A673 (cell line): ENCODE results near the gene CCSAP. TPM values are rescaled to one million over a fixed set of nuclear protein-coding genes. Genes with fewer than 3 reads are reported as not detected.

Experiments used
- BruUV-seq: library from RNA; stranded (reverse); fragments of 400-500 nt; replicated peaks from 2 replicates; lab custom pipeline; 2021; lab: Mats Ljungman, UMichigan
- CTCF ChIA-PET: fragments of 300-600 bp; sonication (Branson Sonifier 250); formaldehyde crosslinking; loops from one replicate; lab custom pipeline; 2022; ENCODE audit warnings: antibody characterized with exemption; lab: Charles Lee
- POLR2A ChIA-PET: fragments of 300-600 bp; sonication (Branson Sonifier 250); formaldehyde crosslinking; loops from one replicate; lab custom pipeline; 2022; ENCODE audit warnings: antibody characterized with exemption; ENCODE audit not compliant: low non-redundant PET; lab: Charles Lee
- DNase-seq: peaks from one replicate; pipeline ENCODE4 v3.0.0-alpha.2; 2015; ENCODE audit warnings: low spot score
- H3K27ac ChIP-seq: fragments of 200-600 bp; sonication (generic); 2 replicates; pipeline ENCODE4 v1.5.1; 2016; ENCODE audit warnings: mixed run types, low read depth, mild to moderate bottlenecking, mixed read lengths, antibody characterized with exemption, low read length; ENCODE audit not compliant: poor library complexity, severe bottlenecking
- H3K27me3 ChIP-seq: fragments of 200-600 bp; sonication (generic); replicated peaks from 2 replicates; pipeline ENCODE4 v1.6.1; 2017; ENCODE audit warnings: mixed run types, low read depth, mild to moderate bottlenecking, mixed read lengths, antibody characterized with exemption, low read length; ENCODE audit not compliant: insufficient read depth, poor library complexity
- H3K36me3 ChIP-seq: fragments of 200-600 bp; sonication (generic); 2 replicates; pipeline ENCODE4 v1.6.1; 2016; ENCODE audit warnings: mixed run types, mild to moderate bottlenecking, mixed read lengths, antibody characterized with exemption, low read length; ENCODE audit not compliant: insufficient read depth, poor library complexity, severe bottlenecking
- H3K4me1 ChIP-seq: fragments of 200-600 bp; sonication (generic); 2 replicates; pipeline ENCODE4 v1.6.1; 2017; ENCODE audit warnings: mixed run types, mild to moderate bottlenecking, mixed read lengths, antibody characterized with exemption, low read length; ENCODE audit not compliant: insufficient read depth, poor library complexity, severe bottlenecking
- H3K4me3 ChIP-seq: fragments of 200-600 bp; sonication (generic); 2 replicates; pipeline ENCODE4 v1.5.1; 2016; ENCODE audit warnings: low read depth, mixed run types, mild to moderate bottlenecking, mixed read lengths, low read length; ENCODE audit not compliant: poor library complexity, severe bottlenecking
- H3K9me3 ChIP-seq: fragments of 200-600 bp; sonication (generic); 2 replicates; pipeline ENCODE4 v1.6.1; 2016; ENCODE audit warnings: mixed run types, low read depth, mild to moderate bottlenecking, mixed read lengths, antibody characterized with exemption, low read length; ENCODE audit not compliant: poor library complexity, severe bottlenecking
- EZH2 ChIP-seq: fragments of 200-600 bp; sonication (generic); IDR thresholded peaks from 2 replicates; pipeline ENCODE4 v1.6.1; 2017; ENCODE audit warnings: borderline replicate concordance, low read depth, mild to moderate bottlenecking, mixed read lengths, antibody characterized with exemption, low read length; ENCODE audit not compliant: poor library complexity, severe bottlenecking
- intact Hi-C: fragments of 100-400 bp; cut with micrococcal nuclease; formaldehyde crosslinking; loops from one replicate; pipeline ENCODE4 v1.10.0; 2022; ENCODE audit not compliant: unreplicated experiment
- total RNA-seq: library from RNA; stranded (reverse); gene quantifications from 2 replicates; pipeline ENCODE4 v1.2.3, GENCODE V29; 2021
- TF ChIP-seq, protein P1 (sequence below): fragments of 300-800, 200-600 bp; sonication (generic); conservative IDR thresholded peaks from 2 replicates; pipeline ENCODE4 v1.5.1; 2017; ENCODE audit warnings: low read depth, mild to moderate bottlenecking, antibody characterized with exemption, low read length, moderate library complexity, mixed read lengths

CCSAP gene
- total RNA-seq, 1 experiment from 2014 or later: 11.7 TPM

DNA sequence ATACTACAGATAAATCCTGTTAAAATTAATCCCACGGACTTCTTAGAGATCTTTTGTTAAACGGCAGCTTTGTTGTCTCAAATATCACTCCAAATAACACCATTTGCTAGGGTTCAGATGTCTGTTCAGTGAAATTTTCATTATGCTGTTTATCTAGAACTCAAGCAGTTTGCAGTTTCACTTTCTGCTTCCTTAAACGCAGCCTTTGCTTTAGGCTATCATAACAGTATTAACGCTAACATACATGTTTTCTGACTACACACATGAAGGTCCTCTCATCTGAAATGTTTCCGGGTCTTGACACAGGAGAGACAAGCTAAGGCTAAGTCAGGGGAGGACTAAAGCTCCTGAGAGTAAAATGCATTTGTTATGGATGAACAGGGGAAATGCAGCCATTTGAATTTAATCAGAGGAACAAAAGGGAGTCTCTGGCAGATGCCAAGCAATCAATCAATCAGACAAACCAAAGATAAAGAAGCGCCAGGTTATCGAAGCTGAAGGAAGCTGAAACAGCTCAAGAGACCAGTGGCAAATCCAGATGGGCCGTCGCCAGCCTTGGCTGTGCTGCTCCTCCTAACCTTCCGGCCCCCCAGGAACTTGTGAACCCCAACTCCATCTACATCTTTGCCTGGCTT is 16.9 kb downstream of the CCSAP start:
- Histone ChIP-seq H3K9me3 (no peaks in the 10 kb centered on the region), H3K27ac (peak overlapping the region; percentile 4), H3K4me3 (peak overlapping the region; percentile 2), H3K36me3 (peaks cover 48% of the 10 kb centered on the region), H3K4me1 (peaks cover 13% of the 10 kb centered on the region), H3K27me3 (no peaks in the 10 kb centered on the region)
- ChIA-PET CTCF (no interaction called here), POLR2A (no interaction called here)
- DNase-seq: no peak
- intact Hi-C loops: no loop called here
- no peak for TF ChIP-seq EZH2
- TF ChIP-seq, protein P1, sequence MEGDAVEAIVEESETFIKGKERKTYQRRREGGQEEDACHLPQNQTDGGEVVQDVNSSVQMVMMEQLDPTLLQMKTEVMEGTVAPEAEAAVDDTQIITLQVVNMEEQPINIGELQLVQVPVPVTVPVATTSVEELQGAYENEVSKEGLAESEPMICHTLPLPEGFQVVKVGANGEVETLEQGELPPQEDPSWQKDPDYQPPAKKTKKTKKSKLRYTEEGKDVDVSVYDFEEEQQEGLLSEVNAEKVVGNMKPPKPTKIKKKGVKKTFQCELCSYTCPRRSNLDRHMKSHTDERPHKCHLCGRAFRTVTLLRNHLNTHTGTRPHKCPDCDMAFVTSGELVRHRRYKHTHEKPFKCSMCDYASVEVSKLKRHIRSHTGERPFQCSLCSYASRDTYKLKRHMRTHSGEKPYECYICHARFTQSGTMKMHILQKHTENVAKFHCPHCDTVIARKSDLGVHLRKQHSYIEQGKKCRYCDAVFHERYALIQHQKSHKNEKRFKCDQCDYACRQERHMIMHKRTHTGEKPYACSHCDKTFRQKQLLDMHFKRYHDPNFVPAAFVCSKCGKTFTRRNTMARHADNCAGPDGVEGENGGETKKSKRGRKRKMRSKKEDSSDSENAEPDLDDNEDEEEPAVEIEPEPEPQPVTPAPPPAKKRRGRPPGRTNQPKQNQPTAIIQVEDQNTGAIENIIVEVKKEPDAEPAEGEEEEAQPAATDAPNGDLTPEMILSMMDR: no peak
- BruUV-seq: no TSS peak

DNA sequence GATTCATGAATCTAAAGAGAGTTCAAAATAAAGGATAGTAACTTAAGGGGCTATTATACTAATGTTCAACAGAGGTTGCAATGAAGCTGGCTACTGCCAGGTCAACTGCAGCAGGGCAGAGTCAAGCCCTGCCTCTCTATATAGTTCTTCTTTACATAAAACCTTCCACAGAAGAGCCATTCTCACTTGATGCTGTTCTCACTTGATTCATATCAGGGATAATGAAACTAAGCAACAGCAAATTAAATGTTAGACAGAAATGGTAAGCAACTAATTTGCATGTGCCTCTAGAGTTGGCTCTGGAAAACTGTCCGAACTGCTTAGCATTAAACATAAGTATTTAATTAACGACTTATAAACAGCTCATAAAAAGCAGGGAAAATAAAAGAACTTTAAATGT is 17.4 kb downstream of the CCSAP start:
- peak overlapping the region; percentile 2 for H3K4me3 ChIP-seq
- no peak for DNase-seq
- H3K27me3 ChIP-seq: no peaks in the 10 kb centered on the region
- ChIA-PET POLR2A (no interaction called here), CTCF (no interaction called here)
- peaks cover 13% of the 10 kb centered on the region for H3K4me1 ChIP-seq
- peaks cover 48% of the 10 kb centered on the region for H3K36me3 ChIP-seq
- intact Hi-C loops: no loop called here
- TF ChIP-seq, protein P1: no peak
- no peak for TF ChIP-seq EZH2
- H3K27ac ChIP-seq: peak overlapping the region; percentile 4
- BruUV-seq: no TSS peak
- no peaks in the 10 kb centered on the region for H3K9me3 ChIP-seq

DNA sequence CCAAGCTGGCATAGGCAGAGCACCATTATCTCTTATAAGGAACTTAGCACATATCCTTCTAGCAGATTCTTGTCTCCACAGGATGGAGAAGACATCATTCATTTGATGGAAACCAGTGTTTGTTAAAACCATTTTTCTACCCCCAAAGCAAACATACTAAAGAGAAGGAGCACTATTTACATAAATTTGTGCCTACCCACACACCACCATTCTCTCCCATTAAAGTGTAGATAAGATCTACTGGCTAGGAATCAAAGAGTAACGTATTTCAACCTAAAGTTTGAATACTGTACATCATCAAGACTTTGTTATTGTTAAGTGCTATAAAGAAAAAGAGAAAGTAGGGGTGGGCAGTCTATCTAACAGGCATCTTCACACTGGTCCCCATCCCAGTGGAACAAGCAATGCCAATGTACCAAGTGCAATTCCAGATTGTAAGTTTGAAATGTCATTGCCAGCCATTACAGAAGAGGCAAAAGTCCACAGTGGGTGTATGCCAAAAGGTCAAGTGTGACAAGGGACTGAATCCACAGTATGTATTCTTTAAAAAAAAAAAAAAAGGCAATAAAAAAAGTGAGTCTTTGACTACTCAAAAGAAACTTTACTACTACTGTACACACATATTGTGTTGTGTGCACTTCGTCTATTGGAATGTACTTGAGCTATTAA is 18.8 kb downstream of the CCSAP start:
- no peak overlapping the region for H3K4me3 ChIP-seq
- peaks cover 46% of the 10 kb centered on the region for H3K36me3 ChIP-seq
- intact Hi-C loops: no loop called here
- no peak for DNase-seq
- POLR2A ChIA-PET: no interaction called here
- no peaks in the 10 kb centered on the region for H3K27me3 ChIP-seq
- peaks cover 13% of the 10 kb centered on the region for H3K4me1 ChIP-seq
- H3K9me3 ChIP-seq: no peaks in the 10 kb centered on the region
- no peak overlapping the region for H3K27ac ChIP-seq
- no TSS peak for BruUV-seq
- CTCF ChIA-PET: no interaction called here
- no peak for TF ChIP-seq EZH2
- TF ChIP-seq, protein P1: no peak
